Neutrophil (primary cell): ENCODE data around the gene HYI.

ENCODE experiments used
- H3K27ac ChIP-seq: fragments of 200-600 bp; sonication (generic); 2 replicates; pipeline ENCODE4 v1.5.1; 2016; ENCODE audit warnings: mild to moderate bottlenecking, moderate library complexity
- H3K27me3 ChIP-seq: fragments of 200-600 bp; sonication (generic); 2 replicates; pipeline ENCODE4 v1.6.0; 2016; ENCODE audit warnings: mild to moderate bottlenecking
- H3K36me3 ChIP-seq: fragments of 200-600 bp; sonication (generic); 2 replicates; pipeline ENCODE4 v1.5.1; 2017
- H3K4me1 ChIP-seq, 2 experiments: fragments of 200-600 bp in 1 of 2; sonication (generic) in 1 of 2; 1 replicate in 1 of 2; 2 replicates in 1 of 2; pipeline versions ENCODE4 v1.5.1 to v1.6.1; 2013 to 2016; ENCODE audit warnings: low read depth in 1 of 2, low read length in 1 of 2, mild to moderate bottlenecking in 1 of 2, moderate library complexity in 1 of 2; ENCODE audit not compliant: control insufficient read depth in 1 of 2, insufficient read depth in 1 of 2
- H3K4me3 ChIP-seq, 2 experiments: fragments of 200-600 bp in 1 of 2; sonication (generic) in 1 of 2; 1 replicate in 1 of 2; 2 replicates in 1 of 2; pipeline ENCODE4 v1.5.1; 2013 to 2016; ENCODE audit warnings: low read depth in 1 of 2, low read length in 1 of 2, mild to moderate bottlenecking in 1 of 2, moderate library complexity in 1 of 2
- H3K9me3 ChIP-seq: fragments of 200-600 bp; sonication (generic); 2 replicates; pipeline ENCODE4 v1.5.1; 2016
- CTCF ChIP-seq: fragments of 200-600 bp; sonication (generic); IDR thresholded peaks from 2 replicates; pipeline ENCODE4 v1.5.1; 2016; ENCODE audit warnings: antibody characterized with exemption

The HYI gene

GRCh38 chr1:43448955-43449707 lies 4.6 kb downstream of the HYI start:
- H3K27me3 ChIP-seq: no peaks in the 10 kb centered on the region
- no peak overlapping the region for H3K27ac ChIP-seq
- H3K9me3 ChIP-seq: no peaks in the 10 kb centered on the region
- TF ChIP-seq CTCF: no peak
- peaks cover 9 to 14% of the 10 kb centered on the region in 2 experiments for H3K4me1 ChIP-seq
- peaks cover 83% of the 10 kb centered on the region for H3K36me3 ChIP-seq
- H3K4me3 ChIP-seq: no peak overlapping the region

GRCh38 chr1:43447891-43448708 lies 5.6 kb downstream of the HYI start:
- H3K27ac ChIP-seq: no peak overlapping the region
- no peak overlapping the region for H3K4me3 ChIP-seq
- TF ChIP-seq CTCF: no peak
- no peaks in the 10 kb centered on the region for H3K27me3 ChIP-seq
- H3K4me1 ChIP-seq: peaks cover 5 to 6% of the 10 kb centered on the region in 2 experiments
- peaks cover 93% of the 10 kb centered on the region for H3K36me3 ChIP-seq
- no peaks in the 10 kb centered on the region for H3K9me3 ChIP-seq

- no peak for TF ChIP-seq CTCF
- peaks cover 100% of the 10 kb centered on the region for H3K36me3 ChIP-seq
- H3K27ac ChIP-seq: no peak overlapping the region
- H3K4me1 ChIP-seq: no peaks in the 10 kb centered on the region
- H3K27me3 ChIP-seq: no peaks in the 10 kb centered on the region
- H3K4me3 ChIP-seq: no peak overlapping the region
- H3K9me3 ChIP-seq: no peaks in the 10 kb centered on the region
Observed at GRCh38 chr1:43446881-43447835, 6.6 kb downstream of the HYI start.

- no peak for TF ChIP-seq CTCF
- Histone ChIP-seq H3K4me1 (no peaks in the 10 kb centered on the region), H3K4me3 (no peak overlapping the region), H3K27me3 (no peaks in the 10 kb centered on the region), H3K9me3 (no peaks in the 10 kb centered on the region), H3K27ac (no peak overlapping the region), H3K36me3 (peaks cover 100% of the 10 kb centered on the region)
Observed at GRCh38 chr1:43446388-43446740, 7.4 kb downstream of the HYI start.

GRCh38 chr1:43445606-43446387 lies 7.9 kb downstream of the HYI start:
- H3K27ac ChIP-seq: no peak overlapping the region
- H3K36me3 ChIP-seq: peaks cover 100% of the 10 kb centered on the region
- TF ChIP-seq CTCF: no peak

More at GRCh38 chr1:43445606-43446387, 7.9 kb downstream of the HYI start:
- Histone ChIP-seq H3K27me3 (no peaks in the 10 kb centered on the region), H3K4me3 (no peak overlapping the region), H3K4me1 (no peaks in the 10 kb centered on the region), H3K9me3 (no peaks in the 10 kb centered on the region)
